Cardiac muscle cell (in vitro differentiated cells and primary cell): Measurements from ENCODE around the gene GATAD2A. TPM values are rescaled to one million over a fixed set of nuclear protein-coding genes. Genes with fewer than 3 reads are reported as not detected.

Source experiments
- DNase-seq, 2 donors: peaks; one replicate each; pipeline versions ENCODE4 v3.0.0 to v3.0.0-alpha.2; 2010 to 2017; ENCODE audit warnings: low read depth in 1 of 2, low spot score in 1 of 2
- H3K27ac ChIP-seq: fragments of 200-600 bp; sonication (generic); 2 replicates; pipeline ENCODE4 v1.5.1; 2016
- H3K27me3 ChIP-seq: fragments of 200-600 bp; sonication (generic); 2 replicates; pipeline ENCODE4 v1.6.0; 2016; ENCODE audit warnings: control low read depth
- H3K36me3 ChIP-seq: fragments of 200-600 bp; sonication (generic); 2 replicates; pipeline ENCODE4 v1.5.1; 2016; ENCODE audit warnings: control low read depth
- H3K4me1 ChIP-seq: fragments of 200-600 bp; sonication (generic); 2 replicates; pipeline ENCODE4 v1.8.1; 2017; ENCODE audit warnings: low read depth, mild to moderate bottlenecking, mixed run types
- H3K4me3 ChIP-seq: fragments of 200-600 bp; sonication (generic); 2 replicates; pipeline ENCODE4 v1.5.1; 2016; ENCODE audit warnings: mild to moderate bottlenecking
- H3K9me3 ChIP-seq: fragments of 200-600 bp; sonication (generic); 2 replicates; pipeline ENCODE4 v1.5.1; 2017; ENCODE audit warnings: low read depth, mild to moderate bottlenecking, control low read depth
- polyA plus RNA-seq: library from polyadenylated mRNA; unstranded; fragments of >200 nt; fragmentation: Nextera tagmentation; extraction: Ambion mirVana; gene quantifications from 2 replicates; pipeline ENCODE4 v1.2.1, GENCODE V29; 2016
- total RNA-seq: library from RNA; depleted of rRNA; stranded (reverse); fragments of >200 nt; gene quantifications from 2 replicates; pipeline ENCODE4 v1.2.3, GENCODE V29; 2016
- TF ChIP-seq, protein P1 (sequence below): IDR thresholded peaks from 2 replicates; pipeline ENCODE4 v1.5.1; 2012; ENCODE audit warnings: low read depth, mild to moderate bottlenecking, low read length

The GATAD2A gene
- total and polyA plus RNA-seq, 2 experiments from 2014 or later = 32.3 to 98.3 TPM

DNA sequence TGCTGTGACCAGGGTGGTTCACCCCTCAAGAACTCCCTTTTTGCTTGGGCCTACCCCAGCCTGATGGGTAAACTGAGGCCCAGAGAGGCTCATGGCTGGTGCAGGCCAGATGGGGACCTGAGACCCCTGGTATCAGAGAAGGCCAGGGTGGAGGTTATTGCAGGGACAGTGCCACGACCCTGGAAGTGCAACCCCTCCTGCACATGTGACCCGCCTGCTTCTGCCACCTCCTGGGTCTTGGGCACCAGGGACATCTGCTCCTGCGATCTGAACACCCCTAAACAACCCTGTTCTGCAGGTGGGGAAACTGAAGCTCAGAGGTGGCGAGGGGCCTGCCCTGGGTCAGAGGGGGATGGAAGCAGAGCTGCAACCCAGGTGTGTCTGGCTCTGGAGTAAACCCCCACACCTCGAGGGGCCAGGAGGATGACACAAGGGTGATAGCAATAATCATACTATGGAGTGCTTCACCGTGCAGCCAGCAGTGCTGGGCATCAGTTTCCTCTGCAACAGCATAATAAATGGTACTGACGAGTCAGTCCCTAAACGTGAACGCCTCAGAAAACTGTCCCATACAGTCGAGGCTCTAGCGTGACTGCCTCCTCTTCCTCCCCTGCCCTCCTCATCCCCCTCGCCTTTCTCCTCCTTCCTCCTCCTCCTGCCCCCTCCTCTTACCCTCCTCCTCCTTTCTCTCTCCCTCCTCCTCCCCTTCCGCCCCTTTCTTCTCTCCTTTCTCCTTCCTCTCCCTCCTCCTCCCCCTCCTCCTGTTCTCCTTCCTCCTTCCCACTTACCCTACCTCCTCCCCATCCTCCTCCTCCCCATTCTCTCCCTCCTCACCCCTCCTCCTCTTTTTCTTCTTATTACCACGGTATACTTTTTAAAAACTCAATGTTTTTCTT, 127.6 kb downstream of the GATAD2A start:
- Histone ChIP-seq H3K27ac (no peak overlapping the region), H3K27me3 (no peaks in the 10 kb centered on the region), H3K4me3 (no peak overlapping the region), H3K9me3 (no peaks in the 10 kb centered on the region), H3K4me1 (no peaks in the 10 kb centered on the region), H3K36me3 (no peaks in the 10 kb centered on the region)
- TF ChIP-seq, protein P1, sequence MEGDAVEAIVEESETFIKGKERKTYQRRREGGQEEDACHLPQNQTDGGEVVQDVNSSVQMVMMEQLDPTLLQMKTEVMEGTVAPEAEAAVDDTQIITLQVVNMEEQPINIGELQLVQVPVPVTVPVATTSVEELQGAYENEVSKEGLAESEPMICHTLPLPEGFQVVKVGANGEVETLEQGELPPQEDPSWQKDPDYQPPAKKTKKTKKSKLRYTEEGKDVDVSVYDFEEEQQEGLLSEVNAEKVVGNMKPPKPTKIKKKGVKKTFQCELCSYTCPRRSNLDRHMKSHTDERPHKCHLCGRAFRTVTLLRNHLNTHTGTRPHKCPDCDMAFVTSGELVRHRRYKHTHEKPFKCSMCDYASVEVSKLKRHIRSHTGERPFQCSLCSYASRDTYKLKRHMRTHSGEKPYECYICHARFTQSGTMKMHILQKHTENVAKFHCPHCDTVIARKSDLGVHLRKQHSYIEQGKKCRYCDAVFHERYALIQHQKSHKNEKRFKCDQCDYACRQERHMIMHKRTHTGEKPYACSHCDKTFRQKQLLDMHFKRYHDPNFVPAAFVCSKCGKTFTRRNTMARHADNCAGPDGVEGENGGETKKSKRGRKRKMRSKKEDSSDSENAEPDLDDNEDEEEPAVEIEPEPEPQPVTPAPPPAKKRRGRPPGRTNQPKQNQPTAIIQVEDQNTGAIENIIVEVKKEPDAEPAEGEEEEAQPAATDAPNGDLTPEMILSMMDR = no peak
- no peak for DNase-seq

DNA sequence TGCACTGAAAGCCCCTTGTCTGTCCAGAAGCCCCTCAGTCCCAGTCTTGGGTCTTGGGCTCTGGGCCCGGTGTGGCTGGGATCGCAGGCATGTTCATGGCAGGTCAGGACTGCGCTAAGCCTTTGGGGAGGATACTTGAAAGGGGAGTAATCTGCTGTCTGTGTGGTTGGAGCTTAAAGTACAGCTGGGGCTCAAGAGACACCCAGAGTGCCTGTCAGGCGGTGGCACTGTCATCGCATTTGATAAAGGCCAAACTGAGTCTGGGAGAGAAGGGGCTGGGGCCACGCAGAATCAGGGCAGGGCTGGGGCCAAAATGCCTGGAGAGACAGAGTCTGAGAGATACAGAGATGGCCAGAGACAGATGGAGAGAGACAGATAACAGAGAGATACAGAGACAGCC, 128.4 kb downstream of the GATAD2A start:
- Histone ChIP-seq H3K27me3 (peaks cover under 1% of the 10 kb centered on the region), H3K27ac (no peak overlapping the region), H3K9me3 (no peaks in the 10 kb centered on the region), H3K4me3 (no peak overlapping the region), H3K36me3 (no peaks in the 10 kb centered on the region), H3K4me1 (no peaks in the 10 kb centered on the region)
- DNase-seq = no peak
- TF ChIP-seq, protein P1 = no peak

DNA sequence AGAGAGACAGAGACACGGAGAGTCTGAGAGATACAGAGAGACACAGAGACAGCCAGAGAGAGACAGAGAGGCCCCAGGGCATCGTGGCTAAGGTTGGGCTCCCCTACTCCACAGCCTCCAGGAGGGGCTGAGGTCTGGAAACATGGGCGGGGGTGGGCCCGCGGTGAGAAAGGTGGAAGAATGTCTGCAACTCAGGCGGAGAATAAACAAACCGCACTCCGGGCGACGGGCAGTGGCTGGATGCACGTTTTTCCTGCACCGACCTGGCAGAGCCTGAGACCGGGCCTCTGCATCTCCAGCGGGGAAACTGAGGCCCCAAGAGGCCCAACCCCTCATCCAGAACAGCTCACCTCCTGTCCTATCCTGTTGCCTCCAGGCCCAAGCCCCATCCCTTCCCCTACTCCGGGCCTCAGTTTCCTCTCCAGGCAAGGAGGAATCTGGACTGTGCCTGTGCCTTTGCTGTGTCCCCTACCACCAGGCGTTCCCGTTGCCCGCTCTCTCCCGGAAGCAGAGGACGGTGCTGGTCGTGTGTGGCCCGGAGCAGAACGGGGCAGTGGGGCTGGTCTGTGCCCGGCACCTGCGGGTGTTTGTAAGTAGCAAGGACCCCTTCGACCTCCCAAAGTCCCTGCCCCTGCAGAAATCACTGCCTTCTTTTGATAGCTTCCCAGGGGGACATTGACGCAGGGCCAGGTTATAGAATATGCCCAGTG, 129.2 kb downstream of the GATAD2A start:
- Histone ChIP-seq H3K27ac (no peak overlapping the region), H3K4me3 (no peak overlapping the region), H3K9me3 (no peaks in the 10 kb centered on the region), H3K36me3 (no peaks in the 10 kb centered on the region), H3K4me1 (no peaks in the 10 kb centered on the region), H3K27me3 (peaks cover 7% of the 10 kb centered on the region)
- TF ChIP-seq, protein P1 = no peak
- no peak for DNase-seq

DNA sequence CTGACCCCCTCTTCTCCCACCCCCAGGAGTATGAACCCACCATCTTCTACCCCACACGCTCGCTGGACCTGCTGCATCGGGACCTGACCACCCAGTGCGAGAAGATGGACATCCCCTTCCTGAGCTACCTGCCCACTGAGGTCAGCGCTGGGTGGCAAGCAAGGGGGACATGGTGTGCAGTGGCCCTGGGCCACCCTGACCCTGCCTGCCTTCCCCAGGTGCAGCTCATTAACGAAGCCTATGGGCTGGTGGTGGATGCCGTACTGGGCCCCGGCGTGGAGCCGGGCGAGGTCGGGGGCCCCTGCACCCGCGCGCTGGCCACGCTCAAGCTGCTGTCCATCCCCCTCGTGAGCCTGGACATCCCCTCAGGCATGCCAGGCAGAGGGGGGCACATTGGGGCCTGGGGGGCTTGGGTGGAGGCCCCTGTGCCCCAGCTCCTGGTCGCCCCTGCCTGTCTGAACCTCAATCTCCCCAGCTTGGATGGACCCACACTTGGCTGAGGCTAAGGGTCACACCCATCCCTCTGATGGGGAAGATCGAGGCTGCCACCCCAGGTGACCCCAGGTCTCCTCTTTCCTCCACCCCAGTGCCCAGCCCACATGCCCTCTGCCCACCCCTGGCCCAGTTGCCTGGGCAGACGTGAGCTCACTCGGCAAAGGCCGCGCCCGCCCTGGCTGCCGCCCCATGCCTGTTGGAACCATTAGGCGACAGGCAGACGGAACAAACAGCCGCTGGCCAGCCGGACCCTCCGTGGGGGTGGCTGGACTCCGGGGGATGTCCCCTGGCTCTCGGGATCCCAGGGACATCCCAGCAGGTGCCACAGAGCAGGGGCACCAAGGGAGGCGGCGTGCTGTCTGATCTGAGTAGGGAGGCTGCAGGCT, 130.1 kb downstream of the GATAD2A start:
- TF ChIP-seq, protein P1 = no peak
- Histone ChIP-seq H3K4me1 (no peaks in the 10 kb centered on the region), H3K27ac (no peak overlapping the region), H3K9me3 (no peaks in the 10 kb centered on the region), H3K36me3 (no peaks in the 10 kb centered on the region), H3K27me3 (peaks cover 8% of the 10 kb centered on the region), H3K4me3 (no peak overlapping the region)
- DNase-seq = no peak
